Measurements from ENCODE around the gene PLVAP.

Gene PLVAP

DNA sequence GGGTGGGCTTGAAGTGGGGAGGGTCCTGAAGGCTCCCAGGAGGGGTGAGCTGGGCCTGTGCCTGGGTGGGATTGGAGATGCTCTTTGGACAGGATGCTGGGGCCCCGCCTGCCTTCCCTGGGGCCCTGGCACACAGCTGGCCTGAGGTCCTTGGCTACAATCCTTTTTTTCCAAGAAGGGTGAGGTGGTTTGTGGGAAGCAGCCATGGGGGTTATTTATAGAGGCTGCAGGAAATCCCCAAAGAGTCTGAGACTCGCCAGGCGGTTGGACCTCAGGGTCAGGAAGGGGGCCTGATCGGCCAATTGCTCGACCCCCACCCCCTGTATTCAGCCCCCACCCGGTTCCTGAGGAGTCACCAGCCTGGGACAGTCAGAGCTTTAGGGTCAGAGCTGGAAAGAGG lies 29.8 kb downstream of the PLVAP start:
- Histone ChIP-seq H3K9me3 (ENCODE audit: control insufficient read depth, low read length) (no peaks in the 10 kb centered on the region), H2AFZ (no peak overlapping the region), H3K4me2 (ENCODE audit: low read length) (no peak overlapping the region), H3K4me1 (no peaks in the 10 kb centered on the region), H3K4me3 (ENCODE audit: low read depth, low read length) (no peak overlapping the region), H3K79me2 (no peaks in the 10 kb centered on the region), H3K36me3 (ENCODE audit: control insufficient read depth, insufficient read depth, low read length) (no peaks in the 10 kb centered on the region), H3K9ac (no peak overlapping the region), H3K27me3 (ENCODE audit: control insufficient read depth, insufficient read depth, low read length) (no peaks in the 10 kb centered on the region), H3K27ac (peak overlapping the region; percentile 63)
- TF ChIP-seq, protein P1, sequence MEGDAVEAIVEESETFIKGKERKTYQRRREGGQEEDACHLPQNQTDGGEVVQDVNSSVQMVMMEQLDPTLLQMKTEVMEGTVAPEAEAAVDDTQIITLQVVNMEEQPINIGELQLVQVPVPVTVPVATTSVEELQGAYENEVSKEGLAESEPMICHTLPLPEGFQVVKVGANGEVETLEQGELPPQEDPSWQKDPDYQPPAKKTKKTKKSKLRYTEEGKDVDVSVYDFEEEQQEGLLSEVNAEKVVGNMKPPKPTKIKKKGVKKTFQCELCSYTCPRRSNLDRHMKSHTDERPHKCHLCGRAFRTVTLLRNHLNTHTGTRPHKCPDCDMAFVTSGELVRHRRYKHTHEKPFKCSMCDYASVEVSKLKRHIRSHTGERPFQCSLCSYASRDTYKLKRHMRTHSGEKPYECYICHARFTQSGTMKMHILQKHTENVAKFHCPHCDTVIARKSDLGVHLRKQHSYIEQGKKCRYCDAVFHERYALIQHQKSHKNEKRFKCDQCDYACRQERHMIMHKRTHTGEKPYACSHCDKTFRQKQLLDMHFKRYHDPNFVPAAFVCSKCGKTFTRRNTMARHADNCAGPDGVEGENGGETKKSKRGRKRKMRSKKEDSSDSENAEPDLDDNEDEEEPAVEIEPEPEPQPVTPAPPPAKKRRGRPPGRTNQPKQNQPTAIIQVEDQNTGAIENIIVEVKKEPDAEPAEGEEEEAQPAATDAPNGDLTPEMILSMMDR (IDR thresholded peaks at IDR 0.05): no peak

DNA sequence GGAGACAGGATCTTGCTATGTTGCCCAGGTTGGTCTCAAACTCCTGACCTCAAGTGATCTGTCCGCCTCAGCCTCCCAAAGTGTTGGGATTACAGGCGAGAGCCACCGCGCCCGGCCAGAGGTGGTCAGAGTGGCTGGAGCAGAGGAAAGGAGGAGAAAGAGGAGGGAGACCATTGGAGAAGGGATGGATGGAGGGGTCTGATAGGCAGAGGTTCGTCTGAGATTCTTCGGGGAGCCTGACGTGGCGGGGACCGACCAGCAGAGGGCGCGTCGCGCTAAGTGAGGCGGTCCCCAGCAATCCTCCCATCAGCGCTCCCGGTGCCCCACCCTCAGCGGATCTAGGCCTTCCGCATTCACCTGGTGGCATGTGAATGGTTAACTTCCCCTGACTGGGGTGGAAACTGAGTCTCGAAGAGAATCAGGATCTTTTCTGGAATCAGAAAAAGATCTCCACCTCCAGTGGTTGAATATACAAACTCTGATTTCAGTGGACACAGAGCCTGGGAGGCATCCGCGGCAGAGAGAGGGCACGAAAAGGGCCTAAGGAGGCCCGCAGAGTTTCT lies 31.0 kb downstream of the PLVAP start:
- no peak overlapping the region for H3K4me2 ChIP-seq (ENCODE audit: low read length)
- no peak overlapping the region for H2AFZ ChIP-seq
- no peak overlapping the region for H3K9ac ChIP-seq
- H3K9me3 ChIP-seq (ENCODE audit: control insufficient read depth, low read length): no peaks in the 10 kb centered on the region
- H3K79me2 ChIP-seq: no peaks in the 10 kb centered on the region
- no peak overlapping the region for H3K4me3 ChIP-seq (ENCODE audit: low read depth, low read length)
- TF ChIP-seq, protein P1 (IDR thresholded peaks at IDR 0.05): peak; percentile 92
- peak overlapping the region; percentile 63 for H3K27ac ChIP-seq
- H3K36me3 ChIP-seq (ENCODE audit: control insufficient read depth, insufficient read depth, low read length): no peaks in the 10 kb centered on the region
- no peaks in the 10 kb centered on the region for H3K27me3 ChIP-seq (ENCODE audit: control insufficient read depth, insufficient read depth, low read length)
- H3K4me1 ChIP-seq: no peaks in the 10 kb centered on the region

DNA sequence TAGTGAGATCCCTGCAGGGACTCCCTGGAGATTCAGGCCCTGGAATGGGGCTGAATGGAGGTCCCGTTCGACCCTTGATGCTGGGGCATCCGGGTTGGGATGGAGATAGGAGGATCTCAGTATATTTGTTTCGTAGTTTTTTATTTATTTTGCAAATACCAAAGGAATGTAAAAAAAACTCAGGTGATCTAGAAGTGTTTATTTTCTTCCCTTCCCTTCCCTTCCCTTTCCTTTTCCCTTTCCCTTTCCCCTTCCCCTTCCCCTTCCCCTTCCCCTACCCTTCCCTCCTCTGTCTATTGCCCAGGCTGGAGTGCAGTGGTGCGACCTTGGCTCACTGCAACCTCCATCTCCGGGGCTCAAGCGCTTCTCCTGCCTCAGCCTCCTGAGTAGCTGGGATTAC lies 35.3 kb downstream of the PLVAP start:
- Histone ChIP-seq H3K79me2 (no peaks in the 10 kb centered on the region), H3K4me1 (peaks cover 4% of the 10 kb centered on the region), H3K36me3 (ENCODE audit: control insufficient read depth, insufficient read depth, low read length) (no peaks in the 10 kb centered on the region), H3K9ac (no peak overlapping the region), H3K4me3 (ENCODE audit: low read depth, low read length) (no peak overlapping the region), H3K27me3 (ENCODE audit: control insufficient read depth, insufficient read depth, low read length) (no peaks in the 10 kb centered on the region), H2AFZ (no peak overlapping the region), H3K27ac (no peak overlapping the region), H3K9me3 (ENCODE audit: control insufficient read depth, low read length) (no peaks in the 10 kb centered on the region), H3K4me2 (ENCODE audit: low read length) (no peak overlapping the region)
- TF ChIP-seq, protein P1 (IDR thresholded peaks at IDR 0.05): no peak

DNA sequence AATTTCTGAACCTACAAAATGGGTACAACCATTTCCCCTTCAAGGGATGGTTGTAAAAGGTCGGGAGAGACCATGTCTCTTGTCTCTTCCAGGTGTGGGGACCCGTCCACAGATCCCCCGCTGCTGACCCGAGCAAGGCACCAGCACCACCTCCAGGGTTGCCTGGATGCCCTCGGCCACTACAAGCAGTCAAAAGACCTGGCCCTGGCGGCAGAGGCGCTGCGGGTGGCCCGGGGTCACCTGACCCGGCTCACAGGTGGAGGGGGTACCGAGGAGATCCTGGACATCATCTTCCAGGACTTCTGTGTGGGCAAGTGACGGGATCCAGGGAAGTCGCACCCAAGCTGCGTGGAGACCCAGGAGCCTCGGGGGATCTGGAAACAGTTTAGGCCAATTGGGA lies 35.8 kb downstream of the PLVAP start:
- no peaks in the 10 kb centered on the region for H3K36me3 ChIP-seq (ENCODE audit: control insufficient read depth, insufficient read depth, low read length)
- H3K9ac ChIP-seq: no peak overlapping the region
- H3K4me3 ChIP-seq (ENCODE audit: low read depth, low read length): no peak overlapping the region
- TF ChIP-seq, protein P1 (IDR thresholded peaks at IDR 0.05): no peak
- H3K4me2 ChIP-seq (ENCODE audit: low read length): no peak overlapping the region
- no peak overlapping the region for H3K27ac ChIP-seq
- H3K79me2 ChIP-seq: no peaks in the 10 kb centered on the region
- no peak overlapping the region for H2AFZ ChIP-seq
- no peaks in the 10 kb centered on the region for H3K27me3 ChIP-seq (ENCODE audit: control insufficient read depth, insufficient read depth, low read length)
- peaks cover 4% of the 10 kb centered on the region for H3K4me1 ChIP-seq
- H3K9me3 ChIP-seq (ENCODE audit: control insufficient read depth, low read length): no peaks in the 10 kb centered on the region

DNA sequence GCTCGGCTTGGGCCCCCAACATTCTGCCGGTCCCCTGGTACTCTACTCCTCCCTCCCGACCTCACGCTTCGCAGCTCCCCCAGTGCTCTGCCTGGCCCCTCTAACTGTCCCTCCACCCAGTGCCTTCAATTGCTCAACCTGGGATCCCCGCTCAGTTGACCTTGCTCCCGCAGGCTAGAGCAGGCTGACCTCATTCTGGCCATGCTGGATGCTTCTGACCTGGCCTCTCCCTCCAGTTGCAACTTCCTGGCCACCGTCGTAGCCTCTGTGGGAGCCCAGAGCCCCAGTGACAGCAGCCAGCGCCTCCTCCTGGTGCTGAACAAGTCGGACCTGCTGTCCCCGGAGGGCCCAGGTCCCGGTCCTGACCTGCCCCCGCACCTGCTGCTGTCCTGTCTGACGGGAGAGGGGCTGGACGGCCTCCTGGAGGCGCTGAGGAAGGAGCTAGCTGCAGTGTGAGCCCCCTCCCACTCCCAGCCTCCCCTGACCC lies 36.2 kb downstream of the PLVAP start:
- H3K79me2 ChIP-seq: no peaks in the 10 kb centered on the region
- no peak overlapping the region for H2AFZ ChIP-seq
- no peaks in the 10 kb centered on the region for H3K27me3 ChIP-seq (ENCODE audit: control insufficient read depth, insufficient read depth, low read length)
- H3K9me3 ChIP-seq (ENCODE audit: control insufficient read depth, low read length): no peaks in the 10 kb centered on the region
- no peak overlapping the region for H3K9ac ChIP-seq
- H3K4me2 ChIP-seq (ENCODE audit: low read length): no peak overlapping the region
- TF ChIP-seq, protein P1 (IDR thresholded peaks at IDR 0.05): no peak
- H3K36me3 ChIP-seq (ENCODE audit: control insufficient read depth, insufficient read depth, low read length): no peaks in the 10 kb centered on the region
- H3K27ac ChIP-seq: no peak overlapping the region
- peaks cover 4% of the 10 kb centered on the region for H3K4me1 ChIP-seq
- H3K4me3 ChIP-seq (ENCODE audit: low read depth, low read length): no peak overlapping the region
